ENCODE data around the gene LRP2BP.
A peak's percentile ranks its signal among the peaks of the same experiment; 100 is the strongest.
"Not testable (repeated sequence)": the region's sequence is repeated elsewhere in the genome, so short reads cannot be mapped to it uniquely, and the experiment has no call there.

The LRP2BP gene

GRCh38 chr4:185339941-185340340, 55.8 kb downstream of the LRP2BP start:
- no peak overlapping the region for H3K4me3 ChIP-seq (ENCODE audit: low read length)

DNA sequence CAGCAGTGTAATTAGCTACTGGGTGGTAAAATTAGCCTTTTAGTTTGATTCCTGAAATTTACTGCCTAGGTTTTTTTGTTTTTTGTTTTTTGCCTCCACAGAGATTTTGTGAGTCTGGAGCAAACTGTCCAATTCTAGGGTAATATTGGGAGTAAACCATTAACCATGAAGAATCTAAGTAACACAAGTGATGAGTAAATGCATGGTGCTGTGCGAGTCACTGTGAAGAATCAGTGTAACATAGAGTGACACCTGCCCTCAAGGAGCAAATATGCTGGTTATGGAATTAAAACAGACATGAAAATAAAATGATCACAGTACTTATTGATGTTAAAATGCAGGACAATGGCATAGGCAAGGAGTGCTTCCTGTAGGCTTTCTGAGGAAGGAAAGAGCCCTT, 60.1 kb downstream of the LRP2BP start:
- H3K4me3 ChIP-seq (ENCODE audit: low read length), result no peak overlapping the region
- H3K36me3 ChIP-seq (ENCODE audit: insufficient read depth, low read depth, low read length), result peaks cover 9% of the 10 kb centered on the region; the same call in 1 of the 2 replicates
- H3K9me3 ChIP-seq (ENCODE audit: insufficient read depth, low read depth, low read length), result peaks cover 5% of the 10 kb centered on the region; the same call in 1 of the 2 replicates
- H3K27me3 ChIP-seq (ENCODE audit: insufficient read depth, low read length), result no peaks in the 10 kb centered on the region
- no peak overlapping the region for H3K9ac ChIP-seq (ENCODE audit: low read depth, low read length)
- no peak overlapping the region for H3K27ac ChIP-seq (ENCODE audit: low read length)
- H3K4me1 ChIP-seq (ENCODE audit: insufficient read depth, low read length), result peaks cover 9% of the 10 kb centered on the region; the same call in 1 of the 2 replicates

More at GRCh38 chr4:185339941-185340340, 55.8 kb downstream of the LRP2BP start:
- Histone ChIP-seq H3K9ac (ENCODE audit: low read depth, low read length) (no peak overlapping the region), H3K4me1 (ENCODE audit: insufficient read depth, low read length) (no peaks in the 10 kb centered on the region; the same call in 1 of the 2 replicates), H3K27me3 (ENCODE audit: insufficient read depth, low read length) (no peaks in the 10 kb centered on the region), H3K27ac (ENCODE audit: low read length) (no peak overlapping the region), H3K36me3 (ENCODE audit: insufficient read depth, low read depth, low read length) (peaks cover 24% of the 10 kb centered on the region; the same call in 1 of the 2 replicates), H3K9me3 (ENCODE audit: insufficient read depth, low read depth, low read length) (peaks cover 5% of the 10 kb centered on the region; the same call in 1 of the 2 replicates)

- no peaks in the 10 kb centered on the region for H3K27me3 ChIP-seq (ENCODE audit: insufficient read depth, low read length)
- peaks cover 12% of the 10 kb centered on the region for H3K9me3 ChIP-seq (ENCODE audit: insufficient read depth, low read depth, low read length)
- H3K27ac ChIP-seq (ENCODE audit: low read length), result no peak overlapping the region
- peaks cover 9% of the 10 kb centered on the region; the same call in 1 of the 2 replicates for H3K4me1 ChIP-seq (ENCODE audit: insufficient read depth, low read length)
- no peak overlapping the region for H3K9ac ChIP-seq (ENCODE audit: low read depth, low read length)
- H3K4me3 ChIP-seq (ENCODE audit: low read length), result no peak overlapping the region
- peaks cover 7% of the 10 kb centered on the region; the same call in 1 of the 2 replicates for H3K36me3 ChIP-seq (ENCODE audit: insufficient read depth, low read depth, low read length)
These were observed 61.4 kb downstream of the LRP2BP start for GRCh38 chr4:185334326-185334725.

GRCh38 chr4:185332575-185333464, 62.9 kb downstream of the LRP2BP start:
- Histone ChIP-seq H3K4me3 (ENCODE audit: low read length) (no peak overlapping the region), H3K4me1 (ENCODE audit: insufficient read depth, low read length) (peaks cover 9% of the 10 kb centered on the region; the same call in 1 of the 2 replicates), H3K9ac (ENCODE audit: low read depth, low read length) (no peak overlapping the region), H3K9me3 (ENCODE audit: insufficient read depth, low read depth, low read length) (peaks cover 9% of the 10 kb centered on the region), H3K27me3 (ENCODE audit: insufficient read depth, low read length) (no peaks in the 10 kb centered on the region), H3K36me3 (ENCODE audit: insufficient read depth, low read depth, low read length) (peaks cover 6% of the 10 kb centered on the region; the same call in 1 of the 2 replicates), H3K27ac (ENCODE audit: low read length) (no peak overlapping the region)

DNA sequence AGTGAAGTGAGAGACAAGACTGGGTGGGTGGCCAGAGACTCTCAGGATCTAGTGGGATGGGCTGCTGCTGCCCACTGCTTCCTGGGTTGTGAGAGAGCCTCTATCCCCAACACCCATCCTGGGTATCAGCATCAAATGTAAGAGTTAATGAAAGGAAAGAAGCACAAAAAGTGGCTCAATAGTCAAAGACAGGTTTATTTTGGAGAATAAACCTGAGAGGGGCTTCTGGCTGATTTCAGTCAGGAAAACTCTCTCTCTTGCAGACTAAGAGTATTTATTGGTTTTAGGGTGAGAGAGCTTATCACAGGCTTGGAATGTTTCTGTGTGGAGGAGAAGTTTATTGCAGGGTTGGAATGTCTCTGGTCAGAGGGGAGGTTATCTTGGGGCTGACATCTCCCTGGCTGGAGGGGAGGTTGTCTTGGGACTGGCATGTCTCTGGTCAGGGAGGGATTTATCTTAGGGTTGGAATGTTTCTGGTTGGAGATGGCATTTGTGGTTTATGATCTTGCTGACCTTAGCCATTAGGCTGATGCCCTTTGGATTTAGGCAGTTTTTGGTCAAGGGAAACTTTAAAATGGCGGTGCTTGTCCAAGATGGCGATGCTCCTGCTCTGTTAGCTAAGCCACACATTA, 65.7 kb downstream of the LRP2BP start:
- H3K36me3 ChIP-seq (ENCODE audit: insufficient read depth, low read depth, low read length); H3K9ac ChIP-seq (ENCODE audit: low read depth, low read length); H3K27me3 ChIP-seq (ENCODE audit: insufficient read depth, low read length); H3K27ac ChIP-seq (ENCODE audit: low read length); H3K4me3 ChIP-seq (ENCODE audit: low read length); H3K9me3 ChIP-seq (ENCODE audit: insufficient read depth, low read depth, low read length); H3K4me1 ChIP-seq (ENCODE audit: insufficient read depth, low read length): not testable (repeated sequence)

DNA sequence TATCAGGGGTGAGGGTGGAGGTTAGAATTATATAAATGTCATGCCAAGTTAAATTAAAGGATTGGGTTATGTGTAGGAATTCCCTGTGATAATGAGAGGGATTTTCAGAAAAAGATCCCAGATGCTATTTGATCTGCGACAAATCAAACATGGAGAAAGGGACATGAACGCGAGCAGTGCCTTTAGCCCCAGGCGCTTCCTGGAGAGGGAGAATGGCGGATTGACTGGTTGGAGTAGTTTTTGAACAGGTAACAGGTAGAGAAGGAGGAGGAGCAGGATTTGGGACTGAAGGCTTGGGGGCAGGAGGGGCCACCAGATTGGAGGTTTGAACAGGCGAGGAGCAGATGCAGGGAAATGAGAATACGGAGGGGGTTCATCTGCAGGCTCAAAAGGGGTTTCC, 67.1 kb downstream of the LRP2BP start:
- no peak overlapping the region for H3K9ac ChIP-seq (ENCODE audit: low read depth, low read length)
- no peak overlapping the region for H3K4me3 ChIP-seq (ENCODE audit: low read length)
- H3K4me1 ChIP-seq (ENCODE audit: insufficient read depth, low read length), result peaks cover 9% of the 10 kb centered on the region; the same call in 1 of the 2 replicates
- H3K27me3 ChIP-seq (ENCODE audit: insufficient read depth, low read length), result no peaks in the 10 kb centered on the region
- no peak overlapping the region for H3K27ac ChIP-seq (ENCODE audit: low read length)
- peaks cover 13% of the 10 kb centered on the region for H3K36me3 ChIP-seq (ENCODE audit: insufficient read depth, low read depth, low read length)
- H3K9me3 ChIP-seq (ENCODE audit: insufficient read depth, low read depth, low read length), result peaks cover 15% of the 10 kb centered on the region

- not testable (repeated sequence) for H3K4me1 ChIP-seq (ENCODE audit: insufficient read depth, low read length); H3K9ac ChIP-seq (ENCODE audit: low read depth, low read length); H3K27me3 ChIP-seq (ENCODE audit: insufficient read depth, low read length); H3K4me3 ChIP-seq (ENCODE audit: low read length); H3K27ac ChIP-seq (ENCODE audit: low read length)
- peaks cover 16% of the 10 kb centered on the region for H3K9me3 ChIP-seq (ENCODE audit: insufficient read depth, low read depth, low read length)
- H3K36me3 ChIP-seq (ENCODE audit: insufficient read depth, low read depth, low read length), result peaks cover 23% of the 10 kb centered on the region
These were observed 70.0 kb downstream of the LRP2BP start for GRCh38 chr4:185325721-185326120.

GRCh38 chr4:185324361-185324760, 71.4 kb downstream of the LRP2BP start:
- not testable (repeated sequence) for H3K27ac ChIP-seq (ENCODE audit: low read length); H3K9ac ChIP-seq (ENCODE audit: low read depth, low read length); H3K4me3 ChIP-seq (ENCODE audit: low read length); H3K4me1 ChIP-seq (ENCODE audit: insufficient read depth, low read length); H3K9me3 ChIP-seq (ENCODE audit: insufficient read depth, low read depth, low read length); H3K27me3 ChIP-seq (ENCODE audit: insufficient read depth, low read length)
- peaks cover 25% of the 10 kb centered on the region for H3K36me3 ChIP-seq (ENCODE audit: insufficient read depth, low read depth, low read length)

- H3K4me3 ChIP-seq (ENCODE audit: low read length), result no peak overlapping the region
- no peaks in the 10 kb centered on the region for H3K27me3 ChIP-seq (ENCODE audit: insufficient read depth, low read length)
- H3K36me3 ChIP-seq (ENCODE audit: insufficient read depth, low read depth, low read length), result peaks cover 22% of the 10 kb centered on the region
- no peaks in the 10 kb centered on the region; the same call in 1 of the 2 replicates for H3K4me1 ChIP-seq (ENCODE audit: insufficient read depth, low read length)
- H3K9me3 ChIP-seq (ENCODE audit: insufficient read depth, low read depth, low read length), result peaks cover 7% of the 10 kb centered on the region; the same call in 1 of the 2 replicates
- H3K9ac ChIP-seq (ENCODE audit: low read depth, low read length), result no peak overlapping the region
- H3K27ac ChIP-seq (ENCODE audit: low read length), result no peak overlapping the region
These were observed 72.1 kb downstream of the LRP2BP start for GRCh38 chr4:185323606-185324005.

DNA sequence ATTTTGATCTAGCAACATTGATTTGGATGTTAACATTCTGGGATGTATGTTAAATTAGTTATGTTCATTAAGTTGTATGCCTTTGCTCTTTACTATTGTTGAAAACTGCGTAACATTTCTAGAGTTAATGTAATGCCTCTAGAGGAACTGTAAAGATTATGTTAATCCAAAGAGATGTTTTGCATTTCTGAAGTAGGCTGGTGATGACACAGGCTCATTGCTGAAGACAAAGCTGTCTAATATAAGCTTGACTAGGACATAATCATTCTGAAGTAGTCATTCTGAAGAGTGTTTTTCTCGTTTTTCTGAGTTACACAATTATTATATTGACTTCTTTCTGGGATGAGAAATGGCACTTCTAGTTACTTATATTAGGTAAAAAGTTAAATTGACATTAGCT, 72.9 kb downstream of the LRP2BP start:
- no peak overlapping the region for H3K27ac ChIP-seq (ENCODE audit: low read length)
- no peak overlapping the region for H3K4me3 ChIP-seq (ENCODE audit: low read length)
- no peaks in the 10 kb centered on the region for H3K27me3 ChIP-seq (ENCODE audit: insufficient read depth, low read length)
- no peak overlapping the region for H3K9ac ChIP-seq (ENCODE audit: low read depth, low read length)
- peaks cover 22% of the 10 kb centered on the region for H3K36me3 ChIP-seq (ENCODE audit: insufficient read depth, low read depth, low read length)
- peaks cover 7% of the 10 kb centered on the region; the same call in 1 of the 2 replicates for H3K9me3 ChIP-seq (ENCODE audit: insufficient read depth, low read depth, low read length)
- peaks cover 7% of the 10 kb centered on the region for H3K4me1 ChIP-seq (ENCODE audit: insufficient read depth, low read length)

GRCh38 chr4:185318679-185319078, 77.0 kb downstream of the LRP2BP start:
- peaks cover 21% of the 10 kb centered on the region for H3K36me3 ChIP-seq (ENCODE audit: insufficient read depth, low read depth, low read length)

More at GRCh38 chr4:185318679-185319078, 77.0 kb downstream of the LRP2BP start:
- Histone ChIP-seq H3K4me1 (ENCODE audit: insufficient read depth, low read length) (peaks cover 7% of the 10 kb centered on the region), H3K9me3 (ENCODE audit: insufficient read depth, low read depth, low read length) (peaks cover 2% of the 10 kb centered on the region), H3K4me3 (ENCODE audit: low read length) (peak overlapping the region; percentile 39; the same call in 1 of the 2 replicates), H3K9ac (ENCODE audit: low read depth, low read length) (peak overlapping the region; percentile 75; the same call in 1 of the 2 replicates), H3K27me3 (ENCODE audit: insufficient read depth, low read length) (no peaks in the 10 kb centered on the region), H3K27ac (ENCODE audit: low read length) (peak overlapping the region; percentile 91)

Data from iPS-20b (cell line).